Activated CD8-positive, alpha-beta T cell treated with anti-CD3 and anti-CD28 coated beads for 36 hours (primary cell): Measurements from ENCODE around the gene APBB2. TPM values are rescaled to one million over a fixed set of nuclear protein-coding genes. Genes with fewer than 3 reads are reported as not detected.
A peak's percentile ranks its signal among the peaks of the same experiment; 100 is the strongest.

Experiments
- ATAC-seq: fragments of 200-7000 bp; cut with Tn5 transposase; one replicate; pipeline ENCODE4 v1.10.0; 2021; ENCODE audit warnings: mild to moderate bottlenecking, moderate library complexity
- CTCF ChIA-PET: fragments of 350-600 bp; sonication (Branson Sonifier 250); formaldehyde crosslinking; loops from one replicate; lab custom pipeline; 2021; ENCODE audit warnings: antibody characterized with exemption; lab: Charles Lee
- POLR2A ChIA-PET: fragments of 350-600 bp; sonication (Branson Sonifier 250); formaldehyde crosslinking; loops from one replicate; lab custom pipeline; 2021; ENCODE audit warnings: antibody characterized with exemption; lab: Charles Lee
- DNase-seq: peaks from one replicate; pipeline ENCODE4 v3.0.0-alpha.2; 2020
- H3K27ac Mint-ChIP-seq: one replicate; pipeline ENCODE4 v1.8.0; 2021; ENCODE audit warnings: mild to moderate bottlenecking, mixed read lengths
- H3K27me3 Mint-ChIP-seq: one replicate; pipeline ENCODE4 v1.8.0; 2021; ENCODE audit warnings: mixed read lengths
- H3K36me3 Mint-ChIP-seq: one replicate; pipeline ENCODE4 v1.8.0; 2021; ENCODE audit warnings: low read depth, mixed read lengths
- H3K4me1 Mint-ChIP-seq: one replicate; pipeline ENCODE4 v1.8.0; 2021; ENCODE audit warnings: low read depth, mixed read lengths
- H3K4me3 Mint-ChIP-seq: one replicate; pipeline ENCODE4 v1.8.0; 2021; ENCODE audit warnings: mild to moderate bottlenecking, moderate library complexity, mixed read lengths
- H3K9me3 Mint-ChIP-seq: one replicate; pipeline ENCODE4 v1.8.0; 2021; ENCODE audit warnings: mixed read lengths
- intact Hi-C: fragments of 100-400 bp; cut with micrococcal nuclease; formaldehyde crosslinking; loops from one replicate; pipeline ENCODE4 v1.10.0; 2022
- total RNA-seq, 2 experiments: library from RNA; stranded (reverse); gene quantifications; one replicate each; pipeline ENCODE4 v1.2.3, GENCODE V29; 2021
- TF ChIP-seq, protein P1 (sequence below): fragments of 200-600 bp; IDR thresholded peaks from one replicate; pipeline ENCODE4 v1.8.0; 2022; ENCODE audit warnings: antibody characterized with exemption, mild to moderate bottlenecking

Gene APBB2
- total RNA-seq, 2 experiments from 2014 or later = 0.89 to 2.3 TPM

DNA sequence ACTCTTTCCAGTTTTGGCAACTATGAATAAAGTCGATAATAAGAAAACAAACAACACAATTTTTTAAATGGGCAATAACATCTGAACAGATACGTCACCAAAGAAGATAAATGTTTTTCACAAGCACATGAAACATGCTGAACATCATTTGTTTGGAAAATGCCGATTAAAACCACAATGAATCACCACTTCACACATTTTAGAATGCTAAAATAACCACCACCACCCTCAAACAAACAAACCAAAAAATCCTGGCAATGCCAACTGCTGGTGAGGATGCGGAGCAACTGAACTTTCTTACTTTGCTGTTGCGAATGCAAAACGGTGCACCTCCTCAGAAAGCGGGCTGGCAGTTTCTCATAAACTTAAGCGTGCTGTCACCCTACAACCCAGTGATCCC lies 348.6 kb downstream of the APBB2 start:
- Mint-ChIP-seq H3K9me3 (no peaks in the 10 kb centered on the region), H3K4me1 (no peaks in the 10 kb centered on the region), H3K4me3 (no peak overlapping the region), H3K27ac (no peak overlapping the region), H3K27me3 (no peaks in the 10 kb centered on the region), H3K36me3 (no peaks in the 10 kb centered on the region)
- TF ChIP-seq, protein P1, sequence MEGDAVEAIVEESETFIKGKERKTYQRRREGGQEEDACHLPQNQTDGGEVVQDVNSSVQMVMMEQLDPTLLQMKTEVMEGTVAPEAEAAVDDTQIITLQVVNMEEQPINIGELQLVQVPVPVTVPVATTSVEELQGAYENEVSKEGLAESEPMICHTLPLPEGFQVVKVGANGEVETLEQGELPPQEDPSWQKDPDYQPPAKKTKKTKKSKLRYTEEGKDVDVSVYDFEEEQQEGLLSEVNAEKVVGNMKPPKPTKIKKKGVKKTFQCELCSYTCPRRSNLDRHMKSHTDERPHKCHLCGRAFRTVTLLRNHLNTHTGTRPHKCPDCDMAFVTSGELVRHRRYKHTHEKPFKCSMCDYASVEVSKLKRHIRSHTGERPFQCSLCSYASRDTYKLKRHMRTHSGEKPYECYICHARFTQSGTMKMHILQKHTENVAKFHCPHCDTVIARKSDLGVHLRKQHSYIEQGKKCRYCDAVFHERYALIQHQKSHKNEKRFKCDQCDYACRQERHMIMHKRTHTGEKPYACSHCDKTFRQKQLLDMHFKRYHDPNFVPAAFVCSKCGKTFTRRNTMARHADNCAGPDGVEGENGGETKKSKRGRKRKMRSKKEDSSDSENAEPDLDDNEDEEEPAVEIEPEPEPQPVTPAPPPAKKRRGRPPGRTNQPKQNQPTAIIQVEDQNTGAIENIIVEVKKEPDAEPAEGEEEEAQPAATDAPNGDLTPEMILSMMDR = no peak
- ChIA-PET POLR2A (no interaction called here), CTCF (interaction anchor here (1.1 kb wide), 1 partner anchor 10 kb away, joined by 4 read pairs; no protein-coding TSS in a partner anchor)
- intact Hi-C loops = no loop called here
- ATAC-seq = no peak
- no peak for DNase-seq

DNA sequence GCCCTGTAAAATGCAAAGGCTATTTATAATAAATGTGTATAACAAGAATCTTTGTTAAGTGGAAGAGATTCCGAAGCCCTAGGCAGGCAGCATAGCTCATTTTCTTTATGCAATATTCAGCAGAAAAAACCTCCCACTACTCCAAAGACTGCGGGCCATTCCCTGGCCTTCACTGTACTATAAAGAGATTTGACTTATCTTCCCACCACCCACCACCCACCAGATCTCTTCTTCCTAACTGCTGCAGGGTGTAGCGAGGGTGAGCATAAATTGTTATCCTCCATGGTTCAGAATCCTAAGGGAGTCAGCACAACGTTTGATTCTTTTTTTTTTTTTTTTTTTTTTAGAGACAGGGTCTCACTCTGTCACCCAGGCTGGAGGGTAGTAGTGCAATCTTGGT lies 349.8 kb downstream of the APBB2 start:
- Mint-ChIP-seq H3K27me3 (peaks cover 5% of the 10 kb centered on the region), H3K36me3 (no peaks in the 10 kb centered on the region), H3K4me3 (no peak overlapping the region), H3K9me3 (no peaks in the 10 kb centered on the region), H3K27ac (no peak overlapping the region), H3K4me1 (no peaks in the 10 kb centered on the region)
- POLR2A ChIA-PET = no interaction called here
- no peak for DNase-seq
- CTCF ChIA-PET = interaction anchor here (1.1 to 1.6 kb wide), 4 partner anchors 11 to 56 kb away, joined by 4 to 6 read pairs (median 4); no protein-coding TSS in a partner anchor
- TF ChIP-seq, protein P1 = no peak
- no peak for ATAC-seq
- intact Hi-C loops = no loop called here

DNA sequence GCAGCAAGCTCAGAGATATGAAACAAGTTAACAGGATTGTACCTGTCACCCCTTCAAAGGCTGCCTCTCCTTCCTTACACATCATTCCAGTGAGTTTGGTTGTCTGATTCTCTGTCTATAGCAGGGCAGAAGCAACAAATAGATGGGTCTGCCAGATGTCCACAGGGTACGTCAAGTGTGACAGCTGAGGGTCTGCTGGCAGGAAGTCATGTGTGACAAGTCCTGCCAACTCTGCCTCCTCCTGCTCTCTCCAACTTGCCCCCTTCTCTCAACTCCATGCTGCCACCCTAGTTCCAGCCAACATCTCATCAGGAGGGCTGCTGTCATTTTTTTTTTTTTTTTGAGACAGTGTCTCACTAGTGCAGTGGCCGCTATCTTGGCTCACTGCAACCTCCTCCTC lies 355.4 kb downstream of the APBB2 start:
- Mint-ChIP-seq H3K27ac (no peak overlapping the region), H3K27me3 (peaks cover 43% of the 10 kb centered on the region), H3K4me1 (no peaks in the 10 kb centered on the region), H3K36me3 (no peaks in the 10 kb centered on the region), H3K9me3 (no peaks in the 10 kb centered on the region), H3K4me3 (no peak overlapping the region)
- ATAC-seq (no peak), DNase-seq (no peak)
- POLR2A ChIA-PET = no interaction called here
- intact Hi-C loops = loop anchor here (1.0 kb wide), 1 partner anchor 19 kb away; no protein-coding TSS in a partner anchor
- CTCF ChIA-PET = interaction anchor here (1.3 to 1.9 kb wide), 3 partner anchors 16 to 57 kb away, joined by 3 to 6 read pairs (median 3); no protein-coding TSS in a partner anchor
- TF ChIP-seq, protein P1 = no peak

DNA sequence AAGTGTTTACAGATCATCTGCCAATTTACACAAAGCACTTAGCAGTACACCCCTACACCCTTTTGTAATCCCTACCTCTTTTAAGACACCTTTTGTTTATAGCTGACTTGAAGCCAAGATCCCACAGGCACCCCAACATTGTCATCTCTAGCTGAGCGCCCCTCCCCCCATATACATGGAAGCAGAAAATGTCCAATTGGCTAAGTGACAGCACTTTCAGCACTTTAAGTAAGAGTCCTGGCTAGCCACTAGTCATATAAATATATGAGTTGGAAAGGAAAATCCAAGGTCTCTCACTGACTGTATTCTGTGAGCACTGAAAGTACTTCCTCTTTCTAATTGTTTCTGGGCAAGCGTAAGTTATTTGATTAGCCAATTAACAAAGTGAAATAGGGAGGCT lies 356.4 kb downstream of the APBB2 start:
- no peak for ATAC-seq
- ChIA-PET POLR2A (no interaction called here), CTCF (interaction anchor here (1.0 to 1.3 kb wide), 3 partner anchors 15 to 59 kb away, joined by 3 read pairs; no protein-coding TSS in a partner anchor)
- intact Hi-C loops = no loop called here
- no peak for DNase-seq
- no peaks in the 10 kb centered on the region for H3K9me3 Mint-ChIP-seq
- H3K36me3 Mint-ChIP-seq = no peaks in the 10 kb centered on the region
- H3K27me3 Mint-ChIP-seq = peaks cover 49% of the 10 kb centered on the region
- no peak overlapping the region for H3K4me3 Mint-ChIP-seq
- H3K27ac Mint-ChIP-seq = no peak overlapping the region
- no peaks in the 10 kb centered on the region for H3K4me1 Mint-ChIP-seq
- TF ChIP-seq, protein P1 = no peak

DNA sequence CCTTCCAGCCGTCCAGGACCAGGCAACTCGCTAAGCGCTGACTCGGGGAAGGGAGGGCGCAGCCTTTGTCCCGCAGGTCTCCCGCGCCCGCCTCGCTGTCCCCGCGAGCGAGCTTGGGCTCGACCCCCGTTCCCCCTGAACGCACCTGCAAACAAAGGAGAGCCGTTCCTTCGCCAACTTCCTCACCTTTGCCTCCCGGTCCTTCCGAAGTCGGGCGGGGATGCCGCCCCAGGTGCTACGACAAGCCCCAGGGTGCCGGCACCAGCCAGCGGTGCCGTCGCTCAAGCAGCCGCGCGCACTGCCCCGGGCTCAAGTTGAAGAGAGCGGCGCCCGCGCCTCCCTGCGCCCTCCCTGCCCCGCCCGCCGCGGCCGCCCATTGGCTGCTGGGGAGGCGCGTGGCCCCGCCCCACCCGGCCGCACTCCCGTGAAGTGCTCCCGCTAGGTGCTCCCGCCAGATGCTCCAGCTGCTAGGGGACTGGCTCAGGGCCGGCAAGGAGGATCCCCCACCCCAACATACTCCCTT lies 357.4 kb downstream of the APBB2 start:
- TF ChIP-seq, protein P1 = no peak
- peak; percentile 100 for ATAC-seq
- POLR2A ChIA-PET = no interaction called here

More for the DNA sequence above, 357.4 kb downstream of the APBB2 start:
- H3K36me3 Mint-ChIP-seq = no peaks in the 10 kb centered on the region
- H3K27me3 Mint-ChIP-seq = peaks cover 53% of the 10 kb centered on the region
- H3K9me3 Mint-ChIP-seq = no peaks in the 10 kb centered on the region
- CTCF ChIA-PET = interaction anchor here (0.8 to 1.0 kb wide), 4 partner anchors 10 to 179 kb away, joined by 3 to 5 read pairs (median 4); no protein-coding TSS in a partner anchor
- no peak overlapping the region for H3K27ac Mint-ChIP-seq
- intact Hi-C loops = no loop called here
- peak; percentile 62 for DNase-seq
- no peaks in the 10 kb centered on the region for H3K4me1 Mint-ChIP-seq
- H3K4me3 Mint-ChIP-seq = peak overlapping the region; percentile 61
